Measurements from ENCODE around the gene GRIN1. TPM values are rescaled to one million over a fixed set of nuclear protein-coding genes. Genes with fewer than 3 reads are reported as not detected.

The GRIN1 gene
- total and polyA plus RNA-seq, 2 donors (not counting 3 experiments of a cell fraction or from before 2014, with no cell fraction given): not detected

- no peak overlapping the region for H3K9ac ChIP-seq (replicated peaks; ENCODE audit: extremely low read depth, insufficient read depth, low read length)
- H3K9me1 ChIP-seq (replicated peaks; ENCODE audit: control insufficient read depth, extremely low read depth, insufficient read depth, low read length): no peaks in the 10 kb centered on the region
- dilution Hi-C loops (cut with MboI; ENCODE audit: extremely low pct_ligation_motif_present, low sequenced_read_pairs) (no loop called here), intact Hi-C loops (cut with micrococcal nuclease) (no loop called here)
- peaks cover 35 to 36% of the 10 kb centered on the region in 2 experiments for H3K27me3 ChIP-seq (ENCODE audit: control insufficient read depth in 2 of 2, insufficient read depth in 2 of 2, low read length in 2 of 2)
- no peaks in the 10 kb centered on the region for H4K20me1 ChIP-seq (replicated peaks; ENCODE audit: control insufficient read depth, extremely low read depth, insufficient read depth, low read length)
- H3K27ac ChIP-seq (ENCODE audit: insufficient read depth, low read depth, low read length): no peak overlapping the region
- no peaks in the 10 kb centered on the region for H3K9me3 ChIP-seq (replicated peaks; ENCODE audit: control insufficient read depth, insufficient read depth, low read length)
- H3K4me1 ChIP-seq (ENCODE audit: control insufficient read depth, extremely low read depth, insufficient read depth, low read length): no peaks in the 10 kb centered on the region
- H3K36me3 ChIP-seq (ENCODE audit: control insufficient read depth in 2 of 2, extremely low read depth in 1 of 2, insufficient read depth in 2 of 2, low read length in 2 of 2): no peaks in the 10 kb centered on the region
- no peak overlapping the region for H3K4me2 ChIP-seq (ENCODE audit: insufficient read depth, low read length)
- ChIA-PET POLR2A (interaction anchor here (1.0 kb wide), 1 partner anchor 104 kb away, joined by 3 read pairs; the partner anchor contains the start of gene TUBB4B), CTCF (interaction anchor here (2.6 kb wide), 1 partner anchor 100 kb away, joined by 10 read pairs; no protein-coding TSS in a partner anchor)
- no TSS peak for BruUV-seq (replicated peaks)
- no peak overlapping the region for H2AFZ ChIP-seq (ENCODE audit: low read depth, low read length)
- H3K79me2 ChIP-seq (ENCODE audit: control insufficient read depth, insufficient read depth, low read length): no peaks in the 10 kb centered on the region
- H3K4me3 ChIP-seq (replicated peaks in 1 of 3; ENCODE audit: insufficient read depth in 1 of 3, low read depth in 1 of 3, low read length in 3 of 3): no peak overlapping the region
- TF ChIP-seq POLR2AphosphoS5 (IDR thresholded peaks at IDR 0.05; ENCODE audit: insufficient read depth, low read depth, low read length) (no peak), EZH2 (IDR thresholded peaks at IDR 0.05; ENCODE audit: borderline replicate concordance, low read depth, low read length, severe bottlenecking) (no peak), CTCF (IDR thresholded peaks at IDR 0.05; ENCODE audit: extremely low read depth in 1 of 2, insufficient read depth in 1 of 2, low read depth in 1 of 2, low read length in 2 of 2) (no peak), MAX (IDR thresholded peaks at IDR 0.05; ENCODE audit: insufficient read depth, insufficient read length) (no peak), FOS (IDR thresholded peaks at IDR 0.05; ENCODE audit: borderline replicate concordance, insufficient read depth, low read length) (no peak), MYC (IDR thresholded peaks at IDR 0.05; ENCODE audit: low read depth, low read length) (no peak), GATA2 (IDR thresholded peaks at IDR 0.05; ENCODE audit: insufficient read depth, insufficient read length, low read depth, low read length) (no peak), POLR2A (IDR thresholded peaks at IDR 0.05; ENCODE audit: low read depth, low read length) (no peak), JUN (IDR thresholded peaks at IDR 0.05; ENCODE audit: borderline replicate concordance, insufficient read depth, insufficient read length, low read depth) (no peak)
- DNase-seq (ENCODE audit: low read depth, low spot score): no peak
- FAIRE-seq: no peak
Observed at GRCh38 chr9:137136881-137137607, 1.9 kb upstream of the GRIN1 start.
